Lung (tissue), 10 donors: ENCODE results near the gene POTEC. TPM values are rescaled to one million over a fixed set of nuclear protein-coding genes. Genes with fewer than 3 reads are reported as not detected.
"Not testable (repeated sequence)": the region's sequence is repeated elsewhere in the genome, so short reads cannot be mapped to it uniquely, and the experiment has no call there.

ENCODE experiments used
- ATAC-seq: fragments of 200-7000 bp; cut with Tn5 transposase; one replicate; pipeline ENCODE4 v1.9.1; 2020; ENCODE audit warnings: moderate number of reproducible peaks; ENCODE audit not compliant: insufficient read depth, low FRiP score
- DNase-seq, 3 donors: peaks; one replicate each; pipeline ENCODE4 v3.0.0-alpha.2; 2013 to 2017
- H3K27ac ChIP-seq, 2 donors: one replicate each; pipeline ENCODE4 v1.5.1; 2013; ENCODE audit warnings: mild to moderate bottlenecking in 2 of 2, moderate library complexity in 2 of 2, control low read depth in 1 of 2, inconsistent platforms in 1 of 2, low read depth in 1 of 2, low read length in 1 of 2
- H3K27me3 ChIP-seq, 3 donors: one replicate each; pipeline ENCODE4 v1.5.1; 2013; ENCODE audit warnings: low read length in 2 of 3; ENCODE audit not compliant: control insufficient read depth in 3 of 3, insufficient read depth in 3 of 3
- H3K36me3 ChIP-seq, 4 donors: one replicate each; pipeline ENCODE4 v1.5.1; 2013; ENCODE audit warnings: low read length in 4 of 4, mild to moderate bottlenecking in 1 of 4, moderate library complexity in 1 of 4; ENCODE audit not compliant: control insufficient read depth in 4 of 4, insufficient read depth in 4 of 4
- H3K4me1 ChIP-seq, 5 donors: one replicate each; pipeline ENCODE4 v1.5.1; 2013; ENCODE audit warnings: low read length in 5 of 5, mild to moderate bottlenecking in 2 of 5, moderate library complexity in 1 of 5; ENCODE audit not compliant: control insufficient read depth in 5 of 5, insufficient read depth in 5 of 5
- H3K4me3 ChIP-seq: one replicate; pipeline ENCODE4 v1.5.1; 2013; ENCODE audit warnings: mild to moderate bottlenecking, control low read depth, moderate library complexity
- H3K9ac ChIP-seq, 2 donors: one replicate each; pipeline ENCODE4 v1.5.1; 2013; ENCODE audit warnings: low read length in 2 of 2, control low read depth in 1 of 2; ENCODE audit not compliant: insufficient read depth in 1 of 2
- H3K9me3 ChIP-seq, 4 donors: one replicate each; pipeline ENCODE4 v1.5.1; 2013; ENCODE audit warnings: low read length in 3 of 4, mild to moderate bottlenecking in 1 of 4, moderate library complexity in 1 of 4; ENCODE audit not compliant: control insufficient read depth in 4 of 4, insufficient read depth in 3 of 4
- WGBS, 2 donors: extraction: QIAGEN DNeasy Blood & Tissue Kit; methylation state at CpG; one replicate each; pipeline ENCODE4 v1.1.7; 2013; 5-methylcytosine and 5-hydroxymethylcytosine counted together
- polyA plus RNA-seq, 2 donors: library from polyadenylated mRNA; stranded (reverse); fragments of 200-250 nt; gene quantifications; one replicate each; pipeline ENCODE4 v1.2.1, GENCODE V29; 2013
- total RNA-seq, 2 donors: library from RNA; depleted of rRNA in 1 of 2; stranded (reverse); fragments of >200 nt in 1 of 2; gene quantifications; one replicate each; pipeline ENCODE4 v1.2.1, GENCODE V29; 2014 to 2021
- donor health status: Bipolar disorder and iron deficiency.
- donor health status: healthy.
- donor health status: DM: yes; HTN: yes; CAD: no.

The POTEC gene
- total and polyA plus RNA-seq, 4 donors: not detected

- not testable (repeated sequence) for H3K36me3 ChIP-seq, ATAC-seq, H3K27me3 ChIP-seq, H3K4me3 ChIP-seq, H3K27ac ChIP-seq, H3K4me1 ChIP-seq, H3K9ac ChIP-seq, DNase-seq, H3K9me3 ChIP-seq
- WGBS, 2 donors: 71 to 73% methylated on average over 33 to 45 of the region's 47 CpGs
These were observed 54.0 kb downstream of the POTEC start for GRCh38 chr18:14489256-14490014.

- not testable (repeated sequence) for H3K36me3 ChIP-seq, H3K4me3 ChIP-seq, H3K9ac ChIP-seq, H3K9me3 ChIP-seq, H3K27me3 ChIP-seq, H3K27ac ChIP-seq, DNase-seq, H3K4me1 ChIP-seq, ATAC-seq
- 90 to 93% methylated on average over 17 of the region's 17 CpGs for WGBS, 2 donors
These were observed 54.6 kb downstream of the POTEC start for GRCh38 chr18:14488789-14489188.

GRCh38 chr18:14486926-14487580 lies 56.3 kb downstream of the POTEC start:
- H3K9me3 ChIP-seq, DNase-seq, H3K4me3 ChIP-seq, H3K36me3 ChIP-seq, H3K9ac ChIP-seq, H3K4me1 ChIP-seq, ATAC-seq, H3K27ac ChIP-seq, H3K27me3 ChIP-seq: not testable (repeated sequence)
- WGBS, 2 donors: 91 to 92% methylated on average over 19 to 41 of the region's 42 CpGs

GRCh38 chr18:14479076-14479475 lies 64.3 kb downstream of the POTEC start:
- H3K9ac ChIP-seq, H3K9me3 ChIP-seq, H3K27ac ChIP-seq, H3K27me3 ChIP-seq, H3K4me3 ChIP-seq, ATAC-seq, DNase-seq, H3K4me1 ChIP-seq, H3K36me3 ChIP-seq: not testable (repeated sequence)
- 93 to 94% methylated on average over 18 of the region's 18 CpGs for WGBS, 2 donors

GRCh38 chr18:14475520-14475919 lies 67.9 kb downstream of the POTEC start:
- H3K4me3 ChIP-seq, H3K27ac ChIP-seq, ATAC-seq, H3K27me3 ChIP-seq, H3K4me1 ChIP-seq, H3K36me3 ChIP-seq, H3K9ac ChIP-seq, H3K9me3 ChIP-seq, DNase-seq: not testable (repeated sequence)
- WGBS, 2 donors: 96 to 97% methylated on average over 15 of the region's 15 CpGs

- not testable (repeated sequence) for H3K27me3 ChIP-seq, H3K4me1 ChIP-seq, H3K27ac ChIP-seq, H3K9ac ChIP-seq, H3K9me3 ChIP-seq, H3K4me3 ChIP-seq, ATAC-seq, DNase-seq, H3K36me3 ChIP-seq
- WGBS, 2 donors: 95 to 98% methylated on average over 12 to 18 of the region's 22 CpGs
These were observed 68.6 kb downstream of the POTEC start for GRCh38 chr18:14474752-14475151.

- not testable (repeated sequence) for H3K27me3 ChIP-seq, H3K27ac ChIP-seq, ATAC-seq, H3K4me3 ChIP-seq, H3K36me3 ChIP-seq, H3K9ac ChIP-seq, H3K4me1 ChIP-seq, DNase-seq, H3K9me3 ChIP-seq
- WGBS, 2 donors: 94 to 96% methylated on average over 22 to 33 of the region's 38 CpGs
These were observed 69.2 kb downstream of the POTEC start for GRCh38 chr18:14474007-14474720.
